K562 (cell line): ENCODE measurements around the gene GPR85. TPM values are rescaled to one million over a fixed set of nuclear protein-coding genes. Genes with fewer than 3 reads are reported as not detected.

Experiments
- BCLAF1 ChIP-seq, 2 experiments: fragments of 450-650 bp in 1 of 2; IDR thresholded peaks; 2 replicates each; pipeline ENCODE4 v1.6.1; 2011 to 2017; ENCODE audit warnings: low read depth in 2 of 2, antibody characterized with exemption in 1 of 2, borderline replicate concordance in 1 of 2, low read length in 1 of 2, mild to moderate bottlenecking in 1 of 2, mixed read lengths in 1 of 2; ENCODE audit not compliant: control insufficient read depth in 1 of 2
- ETS1 ChIP-seq: conservative IDR thresholded peaks from 2 replicates; pipeline ENCODE4 v1.6.1; 2011; ENCODE audit warnings: low read depth, mild to moderate bottlenecking, low read length; ENCODE audit not compliant: control insufficient read depth
- FOS ChIP-seq: IDR thresholded peaks from 3 replicates; pipeline ENCODE4 v1.6.1; 2011; ENCODE audit not compliant: insufficient read length; ENCODE audit errors: extremely low read depth
- KAT2B ChIP-seq: IDR thresholded peaks from one replicate; pipeline ENCODE4 v1.6.1; 2012; ENCODE audit warnings: low read depth, mild to moderate bottlenecking, control low read depth, inconsistent platforms, low read length, moderate library complexity
- MAFG ChIP-seq: fragments of 450-650 bp; conservative IDR thresholded peaks from 2 replicates; pipeline ENCODE4 v1.6.1; 2016; ENCODE audit warnings: missing genetic modification characterization, missing compliant biosample characterization
- MLLT1 ChIP-seq, 2 experiments: fragments of 450-650 bp; IDR thresholded peaks; 2 replicates each; pipeline ENCODE4 v1.6.1; 2016
- ZBTB1 ChIP-seq: sonication (generic); formaldehyde crosslinking; IDR thresholded peaks from 2 replicates; pipeline ENCODE4 v1.8.1; 2023; ENCODE audit warnings: missing genetic modification reagents, low read depth, mild to moderate bottlenecking, borderline replicate concordance
- ZBTB40 ChIP-seq, 2 experiments: fragments of 450-650 bp in 1 of 2; sonication (generic) in 1 of 2; formaldehyde crosslinking in 1 of 2; IDR thresholded peaks; 2 replicates each; pipeline versions ENCODE4 v1.7.1 to v1.9.0; 2016 to 2022; ENCODE audit warnings: inconsistent platforms in 1 of 2, mild to moderate bottlenecking in 1 of 2, missing genetic modification reagents in 1 of 2
- polyA plus RNA-seq, 8 experiments: library from polyadenylated mRNA; depleted of rRNA in 4 of 8; stranded (reverse) in 5 of 8; unstranded in 3 of 8; fragments of >200 nt; fragmentation: Nextera tagmentation in 2 of 8; fragmentation: Illumina TruSeq in 1 of 8; extraction: Ambion mirVana in 2 of 8; extraction: Trizol in 1 of 8; gene quantifications; 2 replicates each; pipeline versions ENCODE4 v1.2.1 to v1.2.3, GENCODE V29; 2011 to 2014; ENCODE audit warnings: inconsistent platforms in 1 of 8, missing spikeins in 1 of 8
- total RNA-seq, 7 experiments: library from RNA; depleted of rRNA in 6 of 7; stranded (reverse); fragments of >200 nt in 6 of 7; fragmentation: Illumina TruSeq in 2 of 7; extraction: Trizol in 2 of 7; gene quantifications; 2 replicates each; pipeline versions ENCODE4 v1.2.1 to v1.2.3, GENCODE V29; 2011 to 2021; ENCODE audit warnings: low replicate concordance in 1 of 7

GPR85 gene
- total and polyA plus RNA-seq, 9 of the 15 experiments (the other 6 are each of a cell fraction or from before 2014, with no cell fraction given) = 2.9 to 18.2 (median 4.0) TPM

- no peak for TF ChIP-seq BCLAF1 (IDR thresholded peaks at IDR 0.05; ENCODE audit: borderline replicate concordance in 1 of 2, control insufficient read depth in 1 of 2, low read depth in 2 of 2, low read length in 1 of 2)
- no peak for TF ChIP-seq FOS
- TF ChIP-seq ZBTB40 (IDR thresholded peaks at IDR 0.05) = peak; percentile 70; the same call in 1 of the 2 replicates
- TF ChIP-seq ZBTB40 (CRISPR knock-in tag; IDR thresholded peaks at IDR 0.05) = no peak
- peak in 1 of 2 experiments; percentile 36; a peak in 1 of 4 replicates for TF ChIP-seq MLLT1 (IDR thresholded peaks at IDR 0.05)
- no peak for TF ChIP-seq MAFG (tag)
- TF ChIP-seq ZBTB1 (CRISPR knock-in tag) = 0 out of 2 replicates have a peak, but pooled peaks have one; percentile 45
- TF ChIP-seq ETS1 = peak; percentile 93
- TF ChIP-seq KAT2B = no peak
These were observed 31.7 kb upstream of the GPR85 start, which contains the start of gene SMIM30 (continued) for GRCh38 chr7:113118074-113118959.
